SH-SY5Y (cell line): Measurements from ENCODE around the gene SCAPER.

ENCODE experiments used
- GATA2 ChIP-seq: IDR thresholded peaks from 2 replicates; pipeline ENCODE4 v1.6.1; 2011; ENCODE audit warnings: mild to moderate bottlenecking, low read depth, low read length
- GATA3 ChIP-seq: IDR thresholded peaks from 2 replicates; pipeline ENCODE4 v1.6.1; 2011; ENCODE audit warnings: low read depth, mild to moderate bottlenecking, low read length, moderate library complexity

Gene SCAPER

GRCh38 chr15:76480267-76480666, 424.9 kb downstream of the SCAPER start:
- TF ChIP-seq GATA2 (no peak), GATA3 (no peak)

DNA sequence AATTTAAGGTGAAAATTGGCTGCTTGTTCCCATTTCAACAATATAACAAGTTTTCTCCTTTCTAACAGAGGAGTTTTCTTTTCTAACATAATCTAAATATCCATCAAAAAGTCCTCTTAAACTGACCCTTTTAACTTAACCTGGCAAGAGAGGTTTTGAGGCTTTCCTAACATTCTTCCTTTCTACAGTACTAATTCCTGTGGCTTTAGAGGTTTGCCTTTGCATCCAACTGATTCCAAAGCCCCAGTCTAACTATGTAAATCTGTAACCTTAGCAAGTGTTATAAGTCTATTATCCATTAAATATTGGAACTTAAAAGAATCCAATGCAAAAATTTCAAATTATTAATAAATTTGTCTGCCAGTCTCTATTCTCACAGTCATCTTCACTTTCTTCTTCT, 434.4 kb downstream of the SCAPER start:
- TF ChIP-seq GATA2, result no peak
- TF ChIP-seq GATA3, result no peak

- no peak for TF ChIP-seq GATA2
- no peak for TF ChIP-seq GATA3
Measured at GRCh38 chr15:76468722-76469121, 436.4 kb downstream of the SCAPER start.

DNA sequence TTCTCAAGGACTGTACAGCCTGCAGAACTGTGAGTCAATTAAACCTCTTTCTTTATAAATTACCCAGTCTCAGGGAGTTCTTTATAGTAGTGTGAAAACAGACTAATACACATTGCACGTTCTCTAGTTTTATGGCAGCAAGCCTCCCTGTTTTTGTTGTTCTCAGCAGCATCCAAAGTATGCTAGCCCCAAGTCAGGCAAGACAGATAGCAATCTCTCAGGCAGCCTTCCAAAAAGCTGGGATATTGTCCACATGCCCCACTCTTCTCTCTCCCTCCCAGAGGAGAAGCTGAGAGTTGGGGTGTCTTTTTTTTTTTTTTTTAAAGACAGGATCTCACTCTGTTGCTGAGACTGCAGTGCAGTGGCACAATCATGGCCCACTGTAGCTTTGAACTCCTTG, 438.0 kb downstream of the SCAPER start:
- TF ChIP-seq GATA2 (peak; percentile 69), GATA3 (no peak)

- no peak for TF ChIP-seq GATA2
- TF ChIP-seq GATA3, result no peak
Measured at GRCh38 chr15:76465728-76466127, 439.4 kb downstream of the SCAPER start.

- TF ChIP-seq GATA2 (no peak), GATA3 (no peak)
Measured at GRCh38 chr15:76464247-76464646, 440.9 kb downstream of the SCAPER start.

DNA sequence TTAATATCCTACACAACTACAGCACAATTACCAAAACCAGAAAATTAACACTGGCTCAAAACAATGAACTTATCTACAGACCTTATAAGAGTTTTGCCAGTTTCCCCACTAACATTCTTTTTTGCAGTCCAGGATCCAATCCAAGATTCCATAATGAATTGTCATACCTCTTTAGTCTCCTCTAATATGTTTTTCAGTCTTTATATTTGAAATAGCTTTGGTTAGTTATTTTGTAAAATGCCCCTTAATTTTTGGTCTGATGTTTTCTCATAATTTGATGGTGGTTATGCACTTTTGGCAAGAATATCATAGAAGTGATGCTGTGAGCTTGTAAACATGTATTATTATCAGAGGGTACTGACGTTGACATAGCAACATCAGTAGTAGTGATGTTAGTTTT, 444.3 kb downstream of the SCAPER start:
- TF ChIP-seq GATA2 (no peak), GATA3 (no peak)

DNA sequence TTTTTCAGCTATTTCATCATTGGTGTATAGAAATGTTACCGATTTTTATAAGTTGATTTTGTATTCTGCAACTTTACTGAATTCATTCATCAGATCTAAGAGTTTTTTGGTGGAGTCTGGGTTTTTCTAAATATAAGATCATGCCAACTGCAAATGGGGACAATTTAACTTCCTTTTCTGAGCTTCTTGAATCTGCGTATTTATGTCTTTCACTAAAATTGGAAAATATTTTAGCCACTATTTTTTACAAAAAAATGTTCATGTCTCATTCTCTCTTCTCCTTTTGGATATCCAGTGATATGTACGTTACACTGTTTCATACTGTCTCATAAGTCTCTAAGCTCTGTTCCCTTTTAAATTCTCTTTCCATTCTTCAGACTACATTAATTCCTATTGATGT, 444.8 kb downstream of the SCAPER start:
- TF ChIP-seq GATA2 (no peak), GATA3 (no peak)

GRCh38 chr15:76451540-76451939, 453.6 kb downstream of the SCAPER start:
- no peak for TF ChIP-seq GATA3
- TF ChIP-seq GATA2, result no peak

- TF ChIP-seq GATA2 (no peak), GATA3 (no peak)
Measured at GRCh38 chr15:76449455-76449854, 455.7 kb downstream of the SCAPER start.

DNA sequence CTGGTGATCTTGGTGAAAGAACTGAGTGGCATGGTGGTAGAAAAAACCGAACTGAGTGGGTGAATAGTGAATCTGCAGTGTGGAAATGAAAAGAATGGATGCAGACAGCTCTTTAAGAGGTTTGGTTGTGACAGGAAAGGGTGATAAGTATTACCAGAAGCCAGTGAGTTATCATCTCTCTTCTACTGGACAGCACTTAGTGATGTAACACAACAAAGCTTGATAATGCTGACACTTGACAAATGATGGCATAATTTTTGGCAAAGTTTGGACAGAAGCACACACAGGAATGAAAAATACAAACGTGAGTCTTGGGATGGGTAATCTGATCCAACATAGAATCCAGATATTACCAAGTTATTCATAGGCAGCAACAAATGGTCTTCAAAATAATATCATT, 456.4 kb downstream of the SCAPER start:
- TF ChIP-seq GATA2 (no peak), GATA3 (no peak)

DNA sequence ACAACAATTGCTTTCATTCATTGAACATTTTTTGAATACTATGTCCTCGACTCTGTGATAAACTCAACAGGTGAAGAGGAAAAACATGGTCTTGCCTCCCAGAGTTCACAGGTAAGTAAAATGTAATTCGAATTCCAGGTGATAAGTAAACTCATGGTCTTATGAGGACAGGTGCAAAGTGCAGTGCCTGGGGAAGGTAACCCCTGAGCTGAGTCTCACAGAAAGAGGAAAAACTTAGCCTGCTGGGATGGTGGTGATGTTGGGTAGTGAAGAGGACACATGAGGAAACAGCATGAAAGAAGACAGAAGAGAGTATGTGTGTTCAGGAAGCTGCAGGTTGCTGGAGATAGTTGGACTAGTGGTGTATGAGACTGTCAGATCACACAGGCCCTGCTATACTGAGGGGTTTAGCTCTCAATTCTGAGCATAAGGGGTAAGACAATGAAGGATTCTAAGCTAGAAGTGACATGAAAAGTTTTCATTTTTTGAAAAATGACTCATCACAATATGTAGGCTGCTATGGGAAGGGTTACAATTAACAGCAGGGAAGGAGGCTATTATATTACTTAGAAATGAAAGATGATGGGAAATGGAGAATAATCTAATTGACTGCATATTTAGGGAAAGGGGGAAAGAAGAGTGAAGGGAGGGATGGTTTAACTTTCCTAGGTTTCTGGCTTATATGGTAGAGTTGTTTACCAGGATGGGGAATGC, 457.3 kb downstream of the SCAPER start:
- TF ChIP-seq GATA3 (no peak), GATA2 (no peak)

GRCh38 chr15:76440441-76440840, 464.7 kb downstream of the SCAPER start:
- TF ChIP-seq GATA3 (no peak), GATA2 (no peak)

DNA sequence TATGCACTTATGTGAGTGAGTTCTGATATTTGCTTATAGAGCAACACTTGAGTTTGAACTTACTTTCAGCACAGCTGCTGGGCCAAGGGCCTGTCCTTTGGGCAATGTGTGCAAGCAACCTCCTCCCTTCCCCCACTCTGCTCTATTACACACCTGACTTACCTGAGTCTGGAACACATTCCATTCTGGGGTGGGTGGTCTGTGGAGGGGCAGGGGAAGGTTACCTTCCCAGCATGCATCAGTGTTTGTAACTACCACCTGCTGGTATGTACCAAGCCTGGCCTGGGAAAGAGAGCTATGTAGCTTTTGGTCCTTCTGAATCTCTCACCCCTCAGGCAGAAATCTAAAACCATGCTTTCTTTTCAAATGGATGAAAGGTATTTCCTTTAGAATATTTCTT, 465.6 kb downstream of the SCAPER start:
- TF ChIP-seq GATA2 (no peak), GATA3 (no peak)

DNA sequence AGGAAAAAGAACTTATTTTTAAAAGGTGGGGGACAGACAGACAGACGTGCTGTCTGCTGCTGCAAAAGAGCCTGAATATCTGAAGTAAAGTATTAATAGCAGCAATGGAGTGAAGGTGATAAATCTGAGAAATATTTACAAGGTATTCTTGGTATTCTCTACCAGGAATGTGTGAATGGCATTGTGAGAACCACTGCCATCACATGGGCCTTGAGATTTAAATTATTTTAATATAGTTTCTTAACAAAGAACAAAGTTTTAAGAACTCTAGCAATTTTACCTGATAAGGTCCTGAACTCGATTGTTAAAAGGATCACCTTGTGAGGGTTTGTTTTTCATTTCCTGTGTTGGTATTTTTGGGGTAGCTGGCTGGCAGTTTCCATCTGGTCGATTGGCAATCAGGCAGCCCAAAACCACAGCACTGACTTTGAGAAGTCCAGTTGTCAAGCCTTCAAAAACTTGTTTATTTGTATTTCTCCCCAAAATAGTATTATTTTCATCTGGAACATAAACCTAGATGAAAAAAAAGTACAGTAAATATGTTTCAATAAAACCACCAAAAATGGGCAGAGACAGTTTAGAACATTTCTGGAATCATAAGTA, 471.2 kb downstream of the SCAPER start:
- TF ChIP-seq GATA3, result no peak
- TF ChIP-seq GATA2, result no peak
